Loucy (cell line): Measurements from ENCODE around the gene PLEKHN1.
"Not testable (repeated sequence)": the region's sequence is repeated elsewhere in the genome, so short reads cannot be mapped to it uniquely, and the experiment has no call there.

Experiments
- EZH2phosphoT487 ChIP-seq: fragments of 200-600 bp; IDR thresholded peaks from 2 replicates; pipeline ENCODE4 v1.6.1; 2018; ENCODE audit warnings: antibody characterized with exemption, mild to moderate bottlenecking, moderate library complexity, borderline replicate concordance
- TF ChIP-seq, protein P1 (sequence below): fragments of 200-600 bp; sonication (generic); conservative IDR thresholded peaks from 2 replicates; pipeline ENCODE4 v1.5.1; 2014; ENCODE audit warnings: mild to moderate bottlenecking, antibody characterized with exemption, low read length

DNA sequence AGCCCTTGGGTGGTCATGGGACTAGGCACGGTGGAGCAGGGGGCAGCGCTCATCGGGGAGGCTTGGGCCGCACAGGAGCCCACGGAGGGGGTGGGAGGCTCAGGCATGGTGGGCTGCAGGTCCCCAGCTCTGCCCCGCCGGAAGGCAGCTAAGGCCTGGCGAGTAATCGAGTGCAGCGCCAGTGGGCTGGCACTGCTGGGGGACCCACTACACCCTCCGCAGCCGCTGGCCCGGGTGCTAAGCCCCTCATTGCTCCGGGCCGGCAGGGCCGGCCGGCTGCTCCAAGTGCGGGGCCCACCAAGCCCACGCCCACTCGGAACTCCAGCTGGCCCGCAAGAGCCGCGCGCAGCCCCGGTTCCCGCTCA, 52.0 kb downstream of the PLEKHN1 start:
- TF ChIP-seq, protein P1, sequence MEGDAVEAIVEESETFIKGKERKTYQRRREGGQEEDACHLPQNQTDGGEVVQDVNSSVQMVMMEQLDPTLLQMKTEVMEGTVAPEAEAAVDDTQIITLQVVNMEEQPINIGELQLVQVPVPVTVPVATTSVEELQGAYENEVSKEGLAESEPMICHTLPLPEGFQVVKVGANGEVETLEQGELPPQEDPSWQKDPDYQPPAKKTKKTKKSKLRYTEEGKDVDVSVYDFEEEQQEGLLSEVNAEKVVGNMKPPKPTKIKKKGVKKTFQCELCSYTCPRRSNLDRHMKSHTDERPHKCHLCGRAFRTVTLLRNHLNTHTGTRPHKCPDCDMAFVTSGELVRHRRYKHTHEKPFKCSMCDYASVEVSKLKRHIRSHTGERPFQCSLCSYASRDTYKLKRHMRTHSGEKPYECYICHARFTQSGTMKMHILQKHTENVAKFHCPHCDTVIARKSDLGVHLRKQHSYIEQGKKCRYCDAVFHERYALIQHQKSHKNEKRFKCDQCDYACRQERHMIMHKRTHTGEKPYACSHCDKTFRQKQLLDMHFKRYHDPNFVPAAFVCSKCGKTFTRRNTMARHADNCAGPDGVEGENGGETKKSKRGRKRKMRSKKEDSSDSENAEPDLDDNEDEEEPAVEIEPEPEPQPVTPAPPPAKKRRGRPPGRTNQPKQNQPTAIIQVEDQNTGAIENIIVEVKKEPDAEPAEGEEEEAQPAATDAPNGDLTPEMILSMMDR: not testable (repeated sequence)
- not testable (repeated sequence) for TF ChIP-seq EZH2phosphoT487
